HG02759 (cell line): Measurements from ENCODE around the gene HRH1.
"Not testable (repeated sequence)": the region's sequence is repeated elsewhere in the genome, so short reads cannot be mapped to it uniquely, and the experiment has no call there.

Experiments
- ATAC-seq: cut with Tn5 transposase; IDR thresholded peaks from one replicate; pipeline ENCODE4 v1.9.1; 2021; ENCODE audit warnings: mild to moderate bottlenecking, moderate library complexity; ENCODE audit not compliant: unreplicated experiment

The HRH1 gene

GRCh38 chr3:11168881-11169805 is 14.8 kb downstream of the HRH1 start:
- no peak for ATAC-seq

DNA sequence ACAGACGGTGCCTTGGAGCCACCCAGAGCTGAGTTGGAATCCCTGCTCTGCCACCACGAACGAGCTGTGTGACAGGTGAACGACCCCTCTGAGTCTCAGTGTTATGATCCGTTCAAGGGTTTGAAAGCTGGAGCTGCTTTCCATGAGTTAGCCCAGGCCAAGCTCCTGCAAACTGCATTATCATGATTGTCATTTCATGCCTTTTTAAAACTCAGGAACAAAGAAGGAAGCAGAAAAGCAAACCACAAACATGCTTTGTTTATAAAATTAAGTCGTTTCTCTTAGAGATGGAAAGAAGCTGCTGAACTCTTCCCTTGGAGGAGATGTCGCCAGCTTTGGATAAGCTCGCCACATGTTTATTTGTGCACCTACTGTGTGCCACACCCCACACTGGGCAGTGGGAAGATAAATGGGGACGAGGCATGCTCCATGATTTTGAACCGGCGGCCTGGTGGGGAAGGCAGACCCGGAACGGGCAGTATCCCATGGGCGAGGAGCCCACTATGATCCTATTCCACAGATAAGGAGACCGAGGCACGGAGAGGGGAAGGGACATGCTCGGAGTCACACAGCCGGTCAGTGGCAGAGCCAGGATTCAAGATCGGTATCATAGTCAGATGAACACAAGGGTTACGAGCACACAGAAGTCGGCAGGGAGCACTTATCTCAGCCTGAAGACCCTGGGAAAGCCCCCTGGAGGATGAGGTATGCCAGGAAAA is 15.9 kb downstream of the HRH1 start:
- no peak for ATAC-seq

GRCh38 chr3:11172096-11172690 is 17.9 kb downstream of the HRH1 start:
- no peak for ATAC-seq

DNA sequence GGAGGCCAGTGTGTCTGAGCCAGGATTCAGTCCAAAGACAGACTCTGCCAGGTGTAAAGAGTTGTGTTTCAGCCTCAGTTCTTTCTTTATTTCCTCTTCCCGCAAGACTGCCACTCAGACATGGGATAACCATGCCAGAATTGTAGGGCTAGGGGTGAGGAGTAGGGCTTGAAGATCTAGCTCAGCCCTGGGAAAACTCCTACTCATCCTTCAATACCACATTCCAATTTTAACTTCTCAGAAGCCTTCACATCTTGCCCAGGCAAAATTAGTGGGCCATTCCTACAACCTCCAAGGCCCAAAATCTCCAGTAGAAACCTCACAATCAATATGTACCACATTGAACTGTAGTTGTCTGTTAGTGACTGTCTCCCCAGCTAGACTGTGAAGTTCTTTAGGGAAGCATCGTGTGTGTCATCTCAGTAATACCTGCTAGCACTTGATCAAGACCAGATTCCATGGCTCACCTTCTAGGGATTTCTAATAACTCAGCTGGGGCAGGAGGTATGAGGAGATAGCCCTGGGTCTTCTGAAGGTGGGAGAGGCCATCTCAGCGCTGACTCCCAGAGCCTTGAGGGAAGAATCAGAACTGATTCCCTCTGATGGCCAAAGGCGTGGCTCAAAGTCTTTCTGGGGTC is 19.7 kb downstream of the HRH1 start:
- ATAC-seq: no peak

- no peak for ATAC-seq
These were observed 24.1 kb downstream of the HRH1 start for GRCh38 chr3:11178421-11178820.

DNA sequence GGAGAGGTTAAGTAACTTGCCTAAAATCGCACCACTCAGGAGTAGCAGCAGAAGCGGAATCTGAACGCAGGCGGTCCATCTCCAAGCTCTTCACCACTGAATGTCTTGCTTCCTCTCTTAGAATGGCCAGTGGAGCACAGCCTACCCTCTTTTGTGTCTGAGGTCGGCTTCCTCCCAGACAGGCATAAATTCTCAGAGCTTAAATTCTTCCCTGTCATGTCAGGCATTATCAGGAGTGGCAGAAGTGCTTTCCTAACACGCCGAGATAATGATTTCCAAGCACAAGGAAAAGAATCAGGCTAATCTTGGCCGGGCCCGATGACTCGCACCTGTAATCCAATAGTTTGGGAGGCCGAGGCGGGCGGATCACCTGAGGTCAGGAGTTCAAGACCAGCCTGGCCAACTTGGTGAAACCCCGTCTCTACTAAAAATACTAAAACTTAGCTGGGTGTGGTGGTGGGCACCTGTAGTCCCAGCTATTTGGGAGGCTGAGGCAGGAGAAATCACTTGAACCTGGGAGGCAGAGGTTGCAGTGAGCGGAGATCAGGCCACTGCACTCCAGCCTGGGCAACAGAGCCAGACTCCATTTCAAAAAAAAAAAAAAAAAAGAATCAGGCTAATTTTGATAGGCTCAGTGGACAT is 30.2 kb downstream of the HRH1 start:
- not testable (repeated sequence) for ATAC-seq

DNA sequence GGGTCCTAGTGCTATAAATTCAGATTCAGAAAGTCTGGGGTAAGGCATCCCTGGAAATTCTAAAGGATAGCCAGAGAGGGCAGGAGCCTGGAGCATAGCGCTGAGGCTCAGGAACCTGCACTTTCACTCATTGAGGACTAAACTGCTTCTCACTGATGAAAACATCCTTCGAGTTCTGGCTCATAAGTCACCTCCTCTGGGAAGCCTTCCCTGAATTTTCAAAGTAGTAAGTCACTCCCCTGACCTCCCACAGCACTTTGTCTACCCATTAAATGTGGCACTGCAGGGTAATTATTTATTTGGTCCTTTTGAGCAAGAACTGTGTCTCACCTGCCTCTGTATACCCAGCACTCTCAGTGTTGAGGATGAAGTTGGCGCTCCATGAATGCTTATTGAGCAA is 30.9 kb downstream of the HRH1 start:
- ATAC-seq: no peak

GRCh38 chr3:11185564-11186317 is 31.4 kb downstream of the HRH1 start:
- no peak for ATAC-seq

DNA sequence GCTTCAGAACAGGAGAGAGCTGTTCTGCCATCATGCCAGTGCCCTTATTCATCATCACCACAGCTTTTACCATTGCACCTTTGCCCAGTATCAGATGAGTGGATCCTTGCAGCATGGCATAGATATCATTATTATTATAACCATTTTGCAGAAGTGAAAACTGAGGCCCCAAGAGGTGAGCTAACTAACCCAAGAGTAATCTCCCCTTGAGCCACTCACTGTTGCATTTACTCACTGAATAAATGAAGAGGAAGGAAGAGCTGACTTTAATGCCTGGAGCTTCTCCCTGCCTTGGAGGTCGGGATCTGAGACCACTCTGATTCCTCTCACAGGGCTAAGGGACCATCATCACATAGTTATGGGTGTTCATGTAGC is 32.0 kb downstream of the HRH1 start:
- no peak for ATAC-seq

GRCh38 chr3:11186771-11187191 is 32.5 kb downstream of the HRH1 start:
- no peak for ATAC-seq

- no peak for ATAC-seq
These were observed 33.4 kb downstream of the HRH1 start for GRCh38 chr3:11187681-11188080.

DNA sequence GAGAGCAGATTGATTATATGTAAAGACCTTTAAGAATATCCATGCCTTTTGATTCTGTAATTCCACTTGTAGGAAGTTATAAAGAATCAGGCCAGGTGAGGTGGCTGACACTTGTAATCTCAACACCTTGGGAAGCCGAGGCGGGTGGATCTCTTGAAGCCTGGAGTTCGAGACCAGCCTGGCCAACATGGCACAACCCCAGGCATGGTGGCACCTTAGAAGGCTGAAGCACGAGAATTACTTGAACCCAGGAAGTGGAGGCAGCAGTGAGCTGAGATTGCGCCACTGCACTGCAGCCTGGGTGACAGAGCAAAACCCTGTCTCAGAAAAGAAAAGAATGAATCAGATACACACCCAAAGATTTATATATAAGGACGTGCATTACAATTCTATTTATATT is 33.9 kb downstream of the HRH1 start:
- no peak for ATAC-seq

GRCh38 chr3:11195201-11195600 is 40.9 kb downstream of the HRH1 start:
- ATAC-seq: no peak

DNA sequence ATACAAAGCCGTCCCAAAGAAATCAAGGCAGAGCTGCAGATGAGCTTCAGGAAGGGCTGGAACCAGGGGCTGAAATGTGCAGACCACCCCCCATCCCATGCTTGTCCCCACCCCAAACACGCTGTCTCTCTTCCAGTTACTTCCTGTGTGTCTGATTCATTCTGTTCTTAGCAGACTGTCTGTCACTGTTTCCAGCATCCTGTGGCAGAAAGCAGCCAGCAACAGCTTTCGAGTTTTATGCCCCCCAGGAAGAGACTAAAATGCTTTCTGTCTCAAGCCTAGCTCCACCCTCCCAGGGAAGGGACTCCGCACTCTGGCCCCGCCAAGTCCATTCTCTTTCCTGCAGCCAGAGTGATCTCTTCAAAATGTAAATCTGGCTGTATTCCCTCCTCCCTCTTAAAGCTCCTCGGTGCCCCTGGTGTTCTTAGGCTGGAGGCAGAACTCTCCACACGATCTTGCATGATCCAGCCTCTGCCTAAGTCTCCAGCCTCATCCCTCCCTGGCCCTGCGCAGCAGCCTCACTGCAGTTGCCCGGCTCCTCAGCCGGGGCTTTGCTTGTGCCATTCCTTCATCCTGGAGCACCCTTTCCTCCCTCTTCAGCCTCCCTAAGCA is 41.5 kb downstream of the HRH1 start:
- no peak for ATAC-seq

DNA sequence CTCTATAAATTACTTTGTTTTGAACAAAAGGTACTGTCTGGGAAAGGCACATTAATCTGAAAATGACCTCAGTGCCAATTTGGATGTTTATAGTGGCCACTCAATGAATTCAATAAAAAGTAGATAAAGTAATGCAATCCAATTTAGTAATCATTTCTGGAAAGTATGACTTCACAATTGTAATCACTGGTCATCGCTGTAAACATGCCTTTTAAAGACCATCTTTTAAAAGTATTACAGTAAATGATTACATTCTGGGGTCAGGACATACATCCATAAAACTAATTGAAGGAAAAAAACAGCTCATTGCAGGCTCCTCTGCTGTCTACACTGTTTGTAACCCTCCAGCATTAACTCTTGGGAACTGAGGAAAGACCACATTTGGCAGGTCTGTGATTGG is 43.2 kb downstream of the HRH1 start:
- no peak for ATAC-seq

DNA sequence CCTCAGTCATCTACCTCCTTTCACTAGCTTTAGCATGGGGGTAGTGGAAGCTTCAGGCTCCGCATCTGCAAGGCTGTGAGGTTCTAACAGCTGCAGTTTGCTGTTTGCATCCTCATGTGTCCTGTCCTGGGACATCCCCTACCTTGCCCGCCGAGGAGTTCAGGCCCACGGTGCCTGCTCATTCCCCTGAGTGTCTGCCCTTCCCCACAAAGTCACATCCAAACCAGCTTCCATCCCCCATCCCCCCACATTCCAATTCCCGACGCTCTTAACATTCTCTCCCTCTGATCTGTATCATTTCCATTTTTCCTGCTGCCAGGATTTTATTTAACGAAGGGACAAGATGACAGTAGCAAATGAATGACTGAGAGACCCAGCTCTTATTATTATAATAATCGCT is 43.8 kb downstream of the HRH1 start:
- no peak for ATAC-seq

GRCh38 chr3:11198495-11198894 is 44.2 kb downstream of the HRH1 start:
- ATAC-seq: no peak

DNA sequence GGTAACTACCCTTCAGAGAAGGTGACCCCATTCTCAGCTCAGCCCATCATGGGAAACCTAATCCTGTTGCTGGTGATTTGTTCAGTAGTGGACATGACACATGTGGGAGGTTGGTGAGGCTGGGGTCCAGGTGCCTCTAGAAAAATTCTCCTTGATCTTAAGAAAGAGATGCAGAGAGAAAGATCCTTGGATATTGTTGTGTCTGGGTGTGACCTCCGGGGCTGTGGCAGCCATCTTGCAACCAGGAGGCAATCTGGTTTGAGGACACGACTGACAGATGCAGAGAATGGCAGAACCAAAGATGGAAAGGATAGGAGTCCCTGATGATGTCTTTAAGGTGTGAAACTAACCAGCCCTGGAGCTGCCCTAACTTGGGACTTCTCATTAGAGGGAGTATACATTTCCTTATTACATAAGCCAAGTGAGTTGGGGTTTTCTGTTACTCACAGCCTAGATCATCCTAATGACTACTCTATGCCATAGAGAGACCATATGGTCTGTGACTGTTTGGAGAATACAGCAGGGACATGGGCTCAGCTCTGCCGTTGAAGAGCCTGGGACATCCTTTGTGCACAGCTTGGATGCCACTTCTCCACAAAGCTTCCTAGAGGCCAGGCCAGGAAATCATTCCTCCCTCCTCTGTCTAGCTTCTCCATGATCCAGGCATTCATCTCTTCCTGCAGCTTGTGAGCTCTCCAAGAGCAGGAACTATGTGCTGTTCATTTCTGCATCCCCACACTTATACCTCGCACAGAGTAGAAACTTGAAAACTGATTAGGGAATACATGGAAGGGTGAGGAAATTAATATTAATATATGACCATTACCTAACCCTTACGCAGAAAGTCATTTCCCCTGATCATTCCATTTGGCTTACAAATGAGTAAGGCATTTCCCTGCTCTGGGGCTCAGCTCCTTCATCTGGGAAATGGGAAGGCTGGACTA is 45.9 kb downstream of the HRH1 start:
- no peak for ATAC-seq
